Mononuclear cell (primary cell): Measurements from ENCODE around the gene OR8J3. TPM values are rescaled to one million over a fixed set of nuclear protein-coding genes. Genes with fewer than 3 reads are reported as not detected.

Source experiments
- total RNA-seq: library from RNA; depleted of rRNA; stranded (reverse); fragments of >200 nt; gene quantifications from one replicate; pipeline ENCODE4 v1.2.3, GENCODE V29; 2012

The OR8J3 gene
- total RNA-seq, 1 donor = not detected

Other genes starting within 250 kb of the OR8J3 start
- gene OR5W2, start 225.6 kb downstream of the OR8J3 start, total RNA-seq = not detected
- not detected for gene OR5I1, start 203.8 kb downstream of the OR8J3 start, total RNA-seq
- not detected for gene OR10AG1, start 170.3 kb downstream of the OR8J3 start, total RNA-seq
- not detected for gene OR5F1, start 145.6 kb downstream of the OR8J3 start, total RNA-seq
- gene OR5AS1, start 112.5 kb downstream of the OR8J3 start, total RNA-seq = 0.10 TPM
- not detected for gene OR8I2, start 46.9 kb downstream of the OR8J3 start, total RNA-seq
- gene OR8H2, start 36.5 kb downstream of the OR8J3 start, total RNA-seq = not detected
- not detected for gene OR8H3, start 17.8 kb downstream of the OR8J3 start, total RNA-seq
- gene OR8K5, start 20.1 kb upstream of the OR8J3 start, total RNA-seq = not detected
- not detected for gene OR5J2, start 36.4 kb upstream of the OR8J3 start, total RNA-seq
- not detected for gene OR5T2, start 94.1 kb upstream of the OR8J3 start, total RNA-seq
- not detected for gene OR5T3, start 112.1 kb upstream of the OR8J3 start, total RNA-seq
- not detected for gene OR5T1, start 134.0 kb upstream of the OR8J3 start, total RNA-seq
- not detected for gene OR8H1, start 152.1 kb upstream of the OR8J3 start, total RNA-seq
- not detected for gene OR8K3, start 174.9 kb upstream of the OR8J3 start, total RNA-seq
- not detected for gene OR8K1, start 205.8 kb upstream of the OR8J3 start, total RNA-seq
- not detected for gene OR8J1, start 214.1 kb upstream of the OR8J3 start, total RNA-seq
- gene OR8U1, start 235.4 kb upstream of the OR8J3 start, total RNA-seq = not detected